Testis (tissue), 2 donors: ENCODE results near the gene VSIG2.

Experiments used
- CTCF ChIP-seq, 3 experiments: fragments of 450-650 bp in 2 of 3; fragments of 200-600 bp in 1 of 3; sonication (generic) in 1 of 3; IDR thresholded peaks; one replicate each; pipeline ENCODE4 v1.5.1; 2016 to 2019; ENCODE audit warnings: antibody characterized with exemption in 3 of 3, mild to moderate bottlenecking in 2 of 3, moderate library complexity in 1 of 3
- POLR2A ChIP-seq: fragments of 450-650 bp; IDR thresholded peaks from one replicate; pipeline ENCODE4 v1.6.1; 2017; ENCODE audit warnings: antibody characterized with exemption, mild to moderate bottlenecking, moderate library complexity

- no peak for TF ChIP-seq CTCF (IDR thresholded peaks at IDR 0.05)
- TF ChIP-seq POLR2A = no peak
Measured at GRCh38 chr11:124754309-124754708, 2.3 kb upstream of the VSIG2 start.
